Muscle layer of duodenum (tissue), 2 donors: ENCODE data around the gene ADGRL1.

Experiments used
- H3K27ac ChIP-seq: one replicate; pipeline ENCODE4 v1.7.0; 2013; ENCODE audit warnings: mild to moderate bottlenecking, low read length
- H3K27me3 ChIP-seq: one replicate; pipeline ENCODE4 v1.7.0; 2013; ENCODE audit warnings: low read depth, mild to moderate bottlenecking, control low read depth, low read length
- H3K36me3 ChIP-seq, 2 donors: one replicate each; pipeline ENCODE4 v1.7.0; 2013; ENCODE audit warnings: low read length in 2 of 2, control low read depth in 1 of 2, mild to moderate bottlenecking in 1 of 2; ENCODE audit not compliant: insufficient read depth in 2 of 2, control insufficient read depth in 1 of 2
- H3K4me1 ChIP-seq, 2 donors: one replicate each; pipeline ENCODE4 v1.7.0; 2013; ENCODE audit warnings: low read length in 2 of 2, mild to moderate bottlenecking in 2 of 2, control low read depth in 1 of 2, moderate library complexity in 1 of 2; ENCODE audit not compliant: insufficient read depth in 2 of 2, control insufficient read depth in 1 of 2
- H3K4me3 ChIP-seq, 2 donors: one replicate each; pipeline ENCODE4 v1.7.0; 2013; ENCODE audit warnings: low read length in 2 of 2, low read depth in 1 of 2, mild to moderate bottlenecking in 1 of 2
- H3K9me3 ChIP-seq, 2 donors: one replicate each; pipeline ENCODE4 v1.7.0; 2013; ENCODE audit warnings: low read length in 2 of 2, control low read depth in 1 of 2, mild to moderate bottlenecking in 1 of 2; ENCODE audit not compliant: control insufficient read depth in 1 of 2
- donor health status: healthy.

ADGRL1 gene

GRCh38 chr19:14103310-14103709, 102.7 kb downstream of the ADGRL1 start:
- peaks cover 0 to 11% of the 10 kb centered on the region in 2 donors for H3K4me1 ChIP-seq
- H3K27ac ChIP-seq: no peak overlapping the region
- peaks cover 23 to 49% of the 10 kb centered on the region in 2 donors for H3K36me3 ChIP-seq
- H3K9me3 ChIP-seq: no peaks in the 10 kb centered on the region
- no peak overlapping the region for H3K4me3 ChIP-seq
- no peaks in the 10 kb centered on the region for H3K27me3 ChIP-seq

GRCh38 chr19:14102756-14103155, 103.2 kb downstream of the ADGRL1 start:
- peaks cover 27 to 53% of the 10 kb centered on the region in 2 donors for H3K36me3 ChIP-seq
- no peaks in the 10 kb centered on the region for H3K9me3 ChIP-seq
- H3K4me1 ChIP-seq: peaks cover 0 to 6% of the 10 kb centered on the region in 2 donors
- H3K27me3 ChIP-seq: no peaks in the 10 kb centered on the region
- H3K4me3 ChIP-seq: no peak overlapping the region
- H3K27ac ChIP-seq: no peak overlapping the region

GRCh38 chr19:14102102-14102696, 103.8 kb downstream of the ADGRL1 start:
- no peaks in the 10 kb centered on the region for H3K27me3 ChIP-seq
- no peaks in the 10 kb centered on the region for H3K9me3 ChIP-seq
- H3K36me3 ChIP-seq: peaks cover 31 to 58% of the 10 kb centered on the region in 2 donors
- peaks cover 0 to under 1% of the 10 kb centered on the region in 2 donors for H3K4me1 ChIP-seq
- no peak overlapping the region for H3K27ac ChIP-seq
- H3K4me3 ChIP-seq: no peak overlapping the region

GRCh38 chr19:14101003-14101545, 104.9 kb downstream of the ADGRL1 start:
- Histone ChIP-seq H3K36me3 (peaks cover 40 to 60% of the 10 kb centered on the region in 2 donors), H3K27ac (no peak overlapping the region), H3K9me3 (no peaks in the 10 kb centered on the region), H3K4me1 (no peaks in the 10 kb centered on the region), H3K4me3 (no peak overlapping the region), H3K27me3 (no peaks in the 10 kb centered on the region)
